Stimulated activated CD8-positive, alpha-beta memory T cell treated with anti-CD3 and anti-CD28 coated beads, Interleukin-15, amount 100 ng/mL, for 1 hour (primary cell): ENCODE results near the gene EGLN3.
A peak's percentile ranks its signal among the peaks of the same experiment; 100 is the strongest.
"Not testable (repeated sequence)": the region's sequence is repeated elsewhere in the genome, so short reads cannot be mapped to it uniquely, and the experiment has no call there.

Experiments used
- DNase-seq: peaks from one replicate; pipeline ENCODE4 v3.0.0-alpha.2; 2020; ENCODE audit warnings: low read depth

The EGLN3 gene

DNA sequence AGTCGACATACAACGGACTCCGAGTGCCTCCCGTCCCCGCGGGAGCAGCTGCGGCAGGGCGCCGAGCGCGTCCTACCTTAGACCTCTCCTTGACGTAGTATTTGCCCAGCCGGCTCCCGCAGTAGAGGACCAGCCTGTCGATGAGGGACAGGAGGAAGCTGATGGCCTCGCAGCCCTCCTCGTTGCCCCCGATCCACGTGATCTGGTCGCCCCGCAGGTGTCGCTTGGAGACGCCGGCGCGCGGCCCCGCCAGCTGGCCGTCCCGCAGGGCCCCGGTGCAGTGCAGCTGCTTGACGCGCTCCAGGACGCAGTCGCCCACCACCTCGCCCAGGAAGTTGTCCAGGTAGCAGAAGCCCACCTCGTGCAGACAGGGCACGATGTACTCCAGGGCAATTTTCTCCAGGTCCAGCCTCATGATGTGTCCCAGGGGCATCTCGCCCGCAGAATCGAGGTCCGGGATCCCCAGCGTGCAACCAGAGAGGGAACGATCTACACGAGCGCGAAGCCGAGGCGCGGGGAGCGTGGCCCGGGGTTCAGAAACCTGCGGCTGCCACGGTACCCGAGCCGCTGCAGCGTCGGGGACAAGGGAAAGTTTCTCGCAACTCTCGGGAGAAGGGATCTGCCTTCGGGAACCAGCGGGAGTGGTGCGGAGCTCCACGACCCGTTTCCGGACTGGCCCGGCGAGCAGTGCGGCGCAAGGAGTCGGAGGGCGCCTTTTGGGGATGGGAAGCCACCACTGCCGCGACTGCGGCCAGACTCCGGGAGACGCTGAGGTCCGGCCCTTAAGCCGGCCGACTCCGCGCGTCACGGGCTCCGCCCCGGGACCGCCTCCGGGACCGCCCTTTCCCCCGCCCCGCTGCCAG is at the start of gene EGLN3:
EGLN3 (minus strand) TSS at position 755 of the 863 bp plus-strand sequence; CDS start at position 433, 322 bp downstream.
- peak; percentile 18 for DNase-seq

DNA sequence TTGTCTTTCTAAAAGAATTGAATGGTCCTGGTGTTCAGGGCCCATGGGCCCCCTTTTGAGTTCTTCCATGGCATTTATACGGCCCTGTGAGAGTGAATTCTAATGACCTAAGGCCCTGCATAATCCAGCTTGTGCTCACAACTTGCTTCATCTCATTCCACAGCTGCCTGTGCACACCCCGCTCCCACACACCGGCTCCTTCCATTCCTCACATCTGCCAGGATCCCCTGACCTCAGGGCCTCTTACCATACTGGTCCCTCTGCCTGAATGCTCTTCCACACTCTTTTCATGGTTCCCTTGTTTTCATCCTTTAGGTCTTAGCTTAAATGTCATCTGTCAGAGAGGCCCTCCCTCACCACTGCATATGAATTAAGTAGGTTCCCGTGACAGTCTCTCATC is 49.5 kb upstream of the EGLN3 start:
- DNase-seq: no peak

DNA sequence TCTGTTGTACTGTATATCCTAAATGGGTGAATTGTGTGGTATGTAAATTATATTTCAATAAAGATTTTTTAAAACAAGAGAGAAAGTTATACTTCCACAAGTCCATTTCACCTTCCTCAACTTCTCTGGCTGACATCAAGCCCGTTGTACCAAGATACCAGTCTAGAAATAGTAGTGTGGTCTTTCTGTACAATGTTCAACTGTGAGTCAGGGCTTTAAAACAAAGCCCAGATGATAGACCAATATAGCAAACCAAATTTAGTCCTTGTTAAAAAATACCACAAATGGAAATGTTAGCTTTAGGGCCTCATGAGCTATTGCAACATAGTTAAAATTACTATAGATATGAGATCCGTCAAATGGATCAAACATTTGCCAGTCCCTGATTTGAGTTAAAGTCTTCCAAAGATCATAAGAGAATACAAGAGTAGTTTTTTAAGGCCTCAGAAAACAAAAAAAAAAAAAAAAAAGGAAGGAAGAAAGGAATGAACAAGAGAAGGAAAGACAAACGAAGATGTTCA is 49.0 kb upstream of the EGLN3 start:
- no peak for DNase-seq

DNA sequence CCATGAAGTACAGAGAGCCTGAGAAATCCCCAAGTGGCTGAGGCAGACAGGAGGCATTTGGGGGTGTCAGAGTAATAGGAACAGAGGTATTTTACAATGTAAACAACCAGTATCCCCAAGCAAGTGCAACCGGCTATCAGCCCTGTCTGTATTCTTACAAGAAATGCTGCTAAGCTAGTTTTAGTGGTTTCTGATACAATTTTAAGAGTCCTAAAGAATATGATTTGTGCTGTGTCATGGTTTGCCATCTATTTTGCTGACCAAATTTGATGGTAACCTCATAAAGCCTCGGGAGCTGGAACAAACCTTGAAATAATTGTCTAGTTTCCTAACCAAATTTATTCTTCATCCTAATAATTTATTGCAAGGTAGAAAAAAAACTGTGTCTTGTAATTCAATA is 46.7 kb upstream of the EGLN3 start:
- DNase-seq: no peak

DNA sequence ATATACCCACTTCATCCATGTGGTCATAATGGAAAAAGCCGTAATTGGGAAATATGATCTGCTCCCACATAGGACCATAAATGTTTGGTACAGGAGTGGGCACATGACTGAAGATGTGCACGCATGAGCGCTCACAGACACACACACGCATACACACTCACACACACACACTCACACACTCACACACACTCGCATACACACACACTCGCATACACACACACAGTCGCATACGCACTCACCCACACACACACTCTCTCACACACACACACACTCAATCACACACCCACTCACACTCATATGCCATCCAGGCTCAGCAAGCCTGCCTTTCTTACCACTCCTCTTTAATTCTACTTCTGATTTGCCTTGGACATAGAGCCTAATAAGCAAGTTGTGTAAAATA is 45.6 kb upstream of the EGLN3 start:
- no peak for DNase-seq

DNA sequence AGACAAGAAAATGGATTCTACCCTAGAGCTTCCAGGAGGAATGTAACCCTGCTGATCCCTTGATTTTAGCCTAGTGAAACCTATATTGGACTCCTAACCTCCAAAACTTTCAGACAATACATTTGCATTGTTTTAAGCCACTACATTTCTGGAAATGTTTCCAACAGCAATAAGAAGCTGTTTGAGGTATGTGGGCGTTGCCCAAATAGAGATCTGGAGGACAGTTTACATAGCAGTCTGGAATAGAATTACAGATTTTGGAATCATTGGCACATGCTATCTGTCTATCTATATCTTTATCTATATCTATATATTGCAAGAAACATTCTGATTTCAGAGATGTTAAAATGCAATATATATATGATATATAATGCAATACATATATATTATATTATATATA is 42.4 kb upstream of the EGLN3 start:
- DNase-seq: no peak

DNA sequence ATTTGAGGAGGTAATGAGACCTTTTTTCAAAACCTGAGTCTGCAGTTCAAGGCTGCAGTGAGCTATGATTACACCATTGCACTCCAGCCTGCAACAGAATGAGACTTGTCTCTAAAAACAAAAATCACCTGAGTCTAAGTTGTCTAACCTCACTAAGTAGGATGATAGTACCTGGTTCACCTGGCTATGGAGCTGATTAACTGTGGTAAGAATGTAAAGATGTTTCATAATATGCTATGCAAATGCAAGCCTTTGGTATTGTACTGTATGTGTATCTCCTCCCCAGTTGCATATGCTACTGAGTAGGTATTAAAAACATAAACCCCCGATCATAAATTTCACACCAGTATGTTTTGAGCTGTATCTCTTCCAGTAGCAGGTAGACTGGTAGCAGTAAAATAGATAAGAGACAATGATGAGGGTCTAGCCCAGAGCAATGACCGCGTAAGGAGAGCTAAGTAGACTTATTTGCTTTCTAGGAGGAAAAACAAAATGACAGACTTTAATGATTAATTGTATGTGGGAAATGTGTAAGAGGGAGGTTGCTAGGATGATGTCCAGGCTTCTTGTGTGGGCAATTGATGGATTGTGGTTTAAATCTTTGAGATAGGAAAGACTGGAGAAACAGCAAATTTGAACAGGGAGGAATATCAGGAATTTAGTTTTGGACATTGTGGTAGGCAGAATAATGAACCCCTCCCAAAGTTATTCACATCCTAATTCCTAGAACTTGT is 41.6 kb upstream of the EGLN3 start:
- DNase-seq: no peak

DNA sequence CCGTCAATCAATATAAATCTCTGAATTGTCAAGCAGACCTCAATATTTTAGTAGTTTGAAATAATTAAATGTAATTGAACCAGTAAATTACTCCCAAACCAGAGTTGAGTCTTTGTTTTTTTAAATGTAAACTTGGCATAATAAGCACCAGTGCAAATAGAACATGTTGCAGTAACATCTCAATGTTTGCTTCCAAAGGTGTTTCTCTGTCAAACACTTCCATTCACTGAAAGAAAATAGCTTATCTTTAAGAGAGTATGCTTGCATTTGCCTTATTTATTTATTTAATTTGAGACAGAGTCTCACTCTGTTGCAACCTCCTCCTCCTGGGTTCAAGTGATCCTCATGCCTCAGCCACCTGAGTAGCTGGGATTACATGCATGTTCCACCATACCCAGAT is 39.9 kb upstream of the EGLN3 start:
- no peak for DNase-seq

DNA sequence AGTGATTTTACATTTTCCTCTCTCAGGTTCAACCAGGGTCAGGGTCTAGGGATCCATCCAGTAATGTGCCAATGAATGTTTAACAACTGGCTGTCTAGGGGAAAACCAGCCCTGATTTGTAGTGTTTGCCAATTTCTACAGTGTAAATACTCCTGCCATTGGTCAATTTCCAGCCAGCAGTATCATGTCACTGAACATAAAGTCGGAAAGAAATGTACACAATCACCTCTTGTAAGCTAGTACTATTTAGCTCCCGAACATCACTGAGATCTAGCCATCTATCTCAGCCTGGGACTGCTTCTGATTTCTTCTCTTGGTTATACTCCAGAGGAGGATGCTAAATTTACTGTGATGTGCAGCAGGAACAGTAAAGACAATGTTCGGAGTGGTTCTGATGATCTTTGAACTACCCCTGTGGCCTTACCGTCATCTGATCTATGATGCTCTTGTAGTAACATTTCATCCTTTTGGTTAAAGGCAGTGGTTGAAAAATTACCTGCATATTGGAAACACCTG is 36.7 kb upstream of the EGLN3 start:
- DNase-seq: no peak

DNA sequence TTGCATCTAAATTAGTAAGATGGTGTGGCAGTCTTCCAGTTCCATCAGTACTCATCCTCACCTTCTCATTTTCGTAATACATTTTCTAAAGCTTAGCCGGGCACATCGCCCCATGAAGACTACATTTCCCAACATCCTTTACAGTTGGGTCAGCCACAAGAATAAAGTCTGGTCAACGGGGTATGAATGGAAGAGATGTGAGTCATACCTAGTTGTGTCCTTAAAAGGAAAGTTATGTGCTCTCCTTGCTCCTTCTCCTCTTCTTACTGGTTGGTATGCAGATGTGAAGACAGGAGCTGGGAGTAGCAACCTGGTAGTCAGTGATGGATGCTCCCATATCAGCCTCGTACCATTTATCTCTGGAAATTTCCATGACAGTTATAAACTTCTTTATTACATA is 35.9 kb upstream of the EGLN3 start:
- DNase-seq: no peak

DNA sequence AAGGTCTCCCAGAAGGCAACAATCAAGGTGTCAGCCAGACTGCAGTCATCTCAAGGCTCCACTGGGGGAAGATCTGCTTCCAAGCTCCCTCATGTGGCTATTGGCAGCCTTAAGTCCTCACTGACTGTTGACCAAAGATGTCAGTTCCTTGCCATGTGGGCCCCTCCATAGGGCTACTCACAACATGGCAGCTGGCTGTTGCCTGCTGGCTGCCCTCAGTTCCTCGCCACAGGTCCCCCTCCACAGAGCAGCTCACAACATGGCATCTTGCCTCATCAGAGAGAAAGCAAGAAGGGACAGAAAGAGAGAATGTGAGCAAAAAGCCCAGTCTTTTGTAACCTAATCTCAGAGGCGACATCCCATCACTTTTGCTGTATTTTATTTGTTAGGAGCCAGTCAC is 34.4 kb upstream of the EGLN3 start:
- no peak for DNase-seq

DNA sequence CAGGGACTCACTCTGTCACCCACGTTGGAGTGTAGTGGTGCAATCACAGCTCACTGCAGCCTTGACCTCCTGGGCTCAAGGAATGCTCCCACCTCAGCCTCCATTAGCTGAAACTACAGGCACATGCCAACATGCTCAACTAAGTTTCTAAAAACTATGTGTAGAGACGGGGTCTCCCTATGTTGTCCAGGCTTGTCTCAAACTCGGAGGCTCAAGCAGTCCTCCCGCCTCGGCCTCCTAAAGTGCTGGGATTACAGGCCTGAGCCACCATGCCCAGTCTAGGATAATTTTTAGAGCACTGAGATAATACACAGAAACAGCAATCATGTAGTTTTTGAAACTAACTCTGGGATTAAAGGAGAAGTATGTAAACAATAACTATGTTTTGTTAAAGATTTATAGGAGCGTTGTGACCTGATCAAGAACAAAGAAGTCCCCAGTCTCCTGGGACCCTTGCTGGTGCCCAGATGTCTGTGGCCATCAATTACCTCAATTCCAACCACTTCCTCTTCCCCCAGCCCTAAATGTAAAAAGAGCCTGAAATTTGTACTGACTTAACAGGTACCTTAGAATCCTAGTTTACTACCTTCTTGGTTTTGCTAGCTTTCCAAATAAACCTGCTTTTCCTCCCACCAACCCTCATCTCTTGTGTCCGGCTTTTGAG is 28.9 kb upstream of the EGLN3 start:
- no peak for DNase-seq

DNA sequence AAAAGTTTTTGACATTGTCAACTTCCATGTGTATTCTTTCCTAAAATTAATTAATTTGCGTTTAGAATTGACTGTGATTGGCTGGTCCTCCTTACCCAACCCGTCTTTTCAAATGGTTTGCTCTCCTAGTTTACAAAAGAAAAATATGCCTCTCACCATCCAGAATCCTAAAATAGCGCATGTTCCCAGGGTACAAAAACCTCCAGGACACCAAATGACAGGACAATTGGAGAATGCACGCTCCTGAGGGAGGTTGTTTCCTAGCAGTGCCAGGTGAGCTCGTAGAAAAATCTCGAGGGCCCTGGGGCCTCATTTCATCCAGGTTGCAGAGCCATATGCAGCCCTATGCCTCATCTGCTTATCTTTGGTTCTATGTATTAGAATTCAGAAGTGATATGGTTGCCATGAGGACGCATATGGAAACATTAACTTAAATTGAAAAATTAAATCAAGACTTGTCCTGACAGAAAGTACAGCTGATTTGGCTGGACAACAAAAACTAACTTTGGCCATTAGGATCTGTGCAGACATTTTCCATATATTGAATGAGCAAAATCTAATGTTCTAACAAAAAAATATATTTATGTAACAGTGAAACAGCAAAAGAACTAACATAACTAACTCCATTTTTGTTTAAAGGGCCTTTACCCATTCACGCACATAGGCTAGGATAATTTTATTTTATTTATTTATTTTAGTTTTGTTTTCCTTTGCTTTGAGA is 28.2 kb upstream of the EGLN3 start:
- no peak for DNase-seq

DNA sequence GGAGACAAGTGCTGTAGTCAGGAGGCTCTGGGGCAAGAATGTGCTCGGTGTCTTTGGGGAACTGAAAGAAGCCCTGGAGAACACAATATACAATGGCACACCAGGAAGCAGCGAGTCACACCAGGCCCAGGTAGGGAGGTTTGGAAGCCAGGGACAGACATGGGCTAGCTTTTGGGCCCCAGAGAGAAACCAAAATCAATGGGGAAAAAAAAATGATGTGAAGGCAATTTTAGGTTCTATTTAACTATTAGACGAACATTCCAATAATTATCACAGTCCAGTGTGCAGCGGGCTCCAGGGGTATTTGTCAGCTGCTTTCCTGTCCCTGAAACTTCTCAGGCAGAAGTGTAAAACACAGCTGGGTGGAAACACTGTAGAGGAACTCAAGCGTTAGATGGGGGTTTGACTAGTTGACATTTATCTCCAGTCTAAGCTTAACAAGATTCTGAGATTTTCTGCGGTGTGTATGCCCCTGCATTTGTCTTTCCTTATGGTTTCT is 21.8 kb upstream of the EGLN3 start:
- no peak for DNase-seq

DNA sequence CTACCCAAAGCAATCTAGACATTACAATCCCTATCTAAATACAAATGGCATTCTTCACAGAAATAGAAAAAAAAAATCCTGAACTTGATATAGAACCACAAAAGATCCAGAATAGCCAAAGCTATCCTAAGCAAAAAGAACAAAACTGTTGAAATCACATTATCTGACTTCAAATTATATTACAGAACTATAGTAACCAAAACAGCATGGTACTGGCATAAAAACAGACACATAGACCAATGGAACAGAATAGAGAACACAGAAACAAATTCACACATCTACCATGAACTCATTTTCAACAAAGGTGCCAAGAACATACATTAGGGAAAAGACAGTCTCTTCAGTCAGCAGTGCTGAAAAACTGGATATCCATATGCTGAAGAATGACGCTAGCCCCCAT is 19.0 kb upstream of the EGLN3 start:
- not testable (repeated sequence) for DNase-seq

DNA sequence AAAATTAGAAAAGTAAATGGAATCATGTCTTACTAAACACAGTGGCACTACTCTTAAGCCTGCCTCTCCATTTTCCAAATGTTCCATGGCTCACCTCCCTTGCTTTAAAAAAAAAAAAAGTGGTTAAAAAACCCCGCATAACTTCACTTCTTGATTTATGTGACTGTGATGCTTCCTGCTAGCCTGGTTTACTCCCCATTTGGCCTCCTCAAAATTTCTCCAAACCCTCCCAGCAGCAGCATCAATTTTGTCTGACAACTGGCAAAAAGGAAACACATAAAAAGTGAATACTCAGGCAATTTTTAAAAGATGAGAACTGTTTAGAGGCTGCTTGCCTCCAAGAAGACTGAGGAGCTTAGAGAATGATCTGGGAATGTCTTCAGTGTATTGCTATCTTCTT is 17.8 kb upstream of the EGLN3 start:
- no peak for DNase-seq

DNA sequence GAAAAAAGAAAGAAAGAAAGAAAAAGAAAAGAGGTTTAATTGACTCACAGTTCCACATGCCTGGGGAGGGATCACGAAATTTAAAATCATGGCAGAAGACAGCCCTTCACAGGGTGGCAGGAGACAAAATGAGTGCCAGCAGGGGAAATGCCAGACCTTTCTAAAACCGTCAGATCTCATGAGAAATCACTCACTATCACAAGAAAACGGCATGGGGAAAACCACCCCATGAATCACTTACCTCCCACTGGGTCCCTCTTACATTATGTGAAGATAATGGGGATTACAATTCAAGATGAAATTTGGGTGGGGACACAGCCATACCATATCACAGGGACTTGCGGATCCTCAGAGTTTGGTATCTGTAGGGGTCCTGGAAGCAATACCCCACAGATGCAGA is 16.3 kb upstream of the EGLN3 start:
- no peak for DNase-seq

DNA sequence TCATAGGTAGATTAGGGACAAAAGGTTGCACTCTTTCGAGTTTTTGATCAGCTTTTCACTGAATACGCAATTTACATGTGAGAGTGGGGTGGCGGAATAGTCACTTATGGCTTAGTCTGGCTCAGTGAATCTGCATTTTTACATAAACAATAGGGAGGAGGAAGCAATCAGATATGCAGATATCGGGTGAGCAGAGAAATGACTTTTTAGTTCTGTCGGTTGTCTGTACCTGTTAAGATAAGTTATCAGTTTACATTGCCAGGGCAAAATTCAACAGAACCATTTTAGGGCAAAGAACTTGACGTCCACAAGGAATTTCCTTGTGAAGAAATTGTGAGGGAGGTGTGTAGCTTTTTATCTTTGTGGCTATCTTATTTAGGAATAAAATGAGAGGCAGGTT is 15.4 kb upstream of the EGLN3 start:
- DNase-seq: no peak

DNA sequence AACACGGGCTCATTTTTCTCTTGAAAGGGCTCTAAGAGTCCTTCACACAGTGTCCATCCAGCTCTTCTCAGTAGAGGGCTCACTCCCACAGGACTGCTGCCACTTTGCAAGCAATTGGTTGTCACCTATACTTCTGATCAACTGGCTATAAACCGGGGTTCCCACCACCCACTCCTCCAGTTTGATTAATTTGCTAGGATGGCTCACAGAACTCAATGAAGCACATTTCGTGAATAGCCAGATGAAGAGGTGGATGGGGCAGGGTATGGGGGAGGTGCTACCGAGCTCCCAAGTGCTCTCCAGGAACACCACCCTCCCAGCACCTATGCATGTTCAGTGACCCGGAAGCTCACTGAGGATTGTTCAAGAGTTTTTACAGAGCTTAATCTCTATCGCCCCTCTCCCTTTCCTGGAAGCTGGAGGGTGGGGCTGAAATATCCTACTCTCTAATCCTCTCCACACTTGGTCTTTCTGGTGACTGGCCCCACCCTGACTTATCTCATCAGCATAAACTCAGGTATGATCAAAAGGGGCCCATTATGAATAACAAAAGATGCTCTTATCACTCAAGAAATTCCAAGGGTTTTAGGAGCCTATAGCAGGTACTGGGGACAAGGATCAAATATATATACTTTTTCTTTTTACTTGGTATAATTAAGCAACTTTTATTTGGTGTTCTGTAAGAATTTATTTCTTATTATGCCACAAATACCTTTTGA is 13.9 kb upstream of the EGLN3 start:
- DNase-seq: no peak

DNA sequence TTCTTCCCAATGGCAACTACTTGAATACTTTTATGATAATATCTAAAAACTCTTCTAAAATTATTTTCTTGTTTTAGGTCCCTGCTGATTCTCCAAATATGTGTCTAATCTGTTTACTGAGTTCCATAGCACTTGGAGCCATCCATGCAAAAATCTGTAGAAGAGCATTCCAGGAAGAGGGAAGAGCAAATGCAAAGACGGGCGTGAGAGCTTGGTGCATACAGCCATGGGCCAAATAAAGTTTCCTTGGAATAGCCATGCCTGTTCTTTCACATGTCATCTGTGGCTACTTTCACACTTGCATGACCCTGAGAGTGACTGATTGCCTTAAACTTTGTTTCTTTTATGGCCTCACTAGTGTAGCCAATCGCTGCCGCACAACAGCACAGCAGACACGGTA is 13.0 kb upstream of the EGLN3 start:
- DNase-seq: no peak

DNA sequence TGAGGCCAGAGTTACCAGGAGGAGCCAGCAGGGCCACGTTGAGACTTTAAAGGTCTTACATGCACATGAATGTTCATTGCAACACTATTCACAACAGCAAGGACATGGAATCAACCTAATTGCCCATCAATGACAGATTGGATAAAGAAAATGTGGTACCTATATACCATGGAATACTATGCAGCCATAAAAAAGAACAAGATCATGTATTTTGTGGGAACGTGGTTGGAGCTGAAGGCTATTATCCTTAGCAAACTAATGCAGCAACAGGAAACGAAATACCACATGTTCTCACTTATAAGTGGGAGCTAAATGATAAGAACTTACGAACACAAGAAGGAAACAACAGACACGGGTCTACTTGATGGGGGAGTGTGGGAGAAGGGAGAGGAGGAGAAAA is 11.6 kb upstream of the EGLN3 start:
- not testable (repeated sequence) for DNase-seq
